ENCODE data around the gene WNT9B.

The WNT9B gene

DNA sequence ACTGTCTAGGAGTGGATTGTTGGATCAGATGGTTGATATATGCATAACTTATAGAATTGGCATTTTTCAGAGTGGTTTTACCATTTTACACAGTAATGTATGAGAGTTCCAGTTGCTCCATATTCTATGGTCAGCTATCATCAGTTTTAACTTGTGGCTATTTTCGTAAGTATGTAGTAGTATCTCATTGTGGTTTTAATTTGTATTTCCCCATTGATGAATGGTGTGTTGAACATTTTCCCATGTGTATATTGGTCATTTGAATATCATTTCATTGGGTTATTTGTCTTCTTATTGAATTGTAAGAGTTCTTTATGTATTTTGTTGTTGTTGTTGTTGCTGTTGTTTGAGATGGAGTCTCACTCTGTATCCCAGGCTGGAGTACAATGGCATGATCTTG is 6.2 kb downstream of the WNT9B start:
- DNase-seq: no peak

DNA sequence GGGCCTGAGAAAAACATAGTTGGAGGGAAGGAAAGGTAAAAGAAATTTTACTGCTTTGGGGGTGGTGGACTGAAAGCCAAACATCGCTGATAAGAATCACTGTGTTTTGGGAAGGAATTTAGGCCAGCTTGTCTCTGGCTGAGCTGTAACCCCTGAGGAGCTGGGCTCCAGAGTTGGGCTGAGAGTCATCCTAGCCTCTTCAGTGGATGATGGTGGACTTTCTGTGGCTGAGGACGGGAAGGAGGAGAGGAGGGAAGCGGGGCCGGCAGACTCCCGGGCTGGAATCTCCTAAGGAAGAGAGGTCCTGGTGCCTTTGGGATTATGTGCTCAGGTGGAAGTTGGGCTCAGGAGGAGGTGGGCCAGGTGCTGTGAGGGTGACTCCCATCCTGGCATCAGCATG is 8.6 kb downstream of the WNT9B start:
- no peak for DNase-seq

DNA sequence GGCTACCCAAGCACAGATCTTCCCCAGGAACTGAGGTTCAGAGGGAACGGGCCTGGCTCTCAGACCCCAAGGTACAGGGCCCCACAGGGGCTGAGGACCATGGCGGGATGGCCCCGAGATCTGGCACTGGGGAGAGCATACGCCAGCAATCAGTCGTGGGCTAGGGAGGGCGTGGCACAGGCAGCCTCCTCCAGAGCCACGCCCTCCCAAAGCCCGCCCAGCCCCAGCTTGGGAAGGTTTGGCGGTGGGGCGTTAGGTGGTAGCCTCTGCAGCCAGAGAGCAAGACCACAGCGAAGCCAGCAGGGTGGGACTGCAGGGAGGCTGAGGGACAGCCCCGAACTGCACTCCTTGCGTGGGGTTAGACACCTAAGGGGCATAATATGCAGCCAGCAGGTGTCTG is 11.6 kb downstream of the WNT9B start:
- no peak for DNase-seq

DNA sequence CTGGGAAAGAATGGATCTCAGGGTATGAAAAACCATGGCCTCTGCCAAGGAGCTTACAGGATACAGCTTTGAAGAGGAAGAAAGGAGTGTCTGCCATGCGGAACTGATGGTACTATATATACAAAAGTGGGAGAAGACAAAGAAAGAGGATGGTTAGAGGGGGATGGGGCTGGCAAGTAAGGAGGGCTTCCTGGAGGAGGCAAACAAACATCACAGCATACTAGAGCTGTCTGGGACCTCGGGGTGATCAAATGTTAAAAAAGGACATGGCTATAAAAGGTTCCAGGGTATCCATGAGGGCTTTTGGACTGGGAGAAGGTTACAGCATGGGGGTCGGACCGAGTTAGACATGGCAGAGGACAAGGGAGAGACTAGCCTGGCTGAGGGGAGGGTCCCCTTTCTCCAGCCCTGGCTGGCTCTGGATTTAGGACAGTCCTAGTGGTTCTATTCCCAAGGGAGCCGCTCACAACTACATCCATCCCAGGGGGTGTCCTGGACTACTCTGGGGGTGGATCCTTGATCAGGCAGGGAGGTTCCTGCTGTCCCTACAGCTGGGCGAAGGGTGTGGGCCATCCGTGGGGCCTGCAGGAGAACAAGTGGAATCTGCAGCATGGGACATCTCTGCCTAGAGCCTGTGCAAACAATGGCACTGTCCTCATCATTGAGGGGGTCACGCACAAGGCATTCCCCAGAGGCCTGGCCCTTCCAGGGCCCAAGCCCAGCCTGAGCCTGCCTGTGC is 12.2 kb downstream of the WNT9B start:
- no peak for DNase-seq

DNA sequence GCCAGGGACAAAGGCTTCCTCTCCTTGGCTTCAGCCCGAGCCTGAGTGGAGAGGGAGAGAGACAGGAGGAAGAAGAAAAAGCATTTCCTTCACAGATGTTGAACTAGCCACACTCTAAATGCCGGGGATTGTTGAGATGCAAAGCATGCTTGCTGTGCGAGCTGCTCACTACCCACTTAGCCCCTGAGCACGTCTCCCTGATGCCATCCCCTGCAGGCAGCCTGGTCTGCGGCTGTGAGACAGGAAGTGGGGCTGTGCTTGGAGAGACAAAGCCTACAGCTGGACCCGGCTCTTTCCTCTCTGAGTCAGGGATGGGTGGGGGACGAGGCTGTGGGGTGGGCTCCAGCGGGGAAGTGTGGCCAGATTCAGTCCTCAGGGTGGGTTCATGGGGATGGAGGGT is 13.7 kb downstream of the WNT9B start:
- DNase-seq: no peak

DNA sequence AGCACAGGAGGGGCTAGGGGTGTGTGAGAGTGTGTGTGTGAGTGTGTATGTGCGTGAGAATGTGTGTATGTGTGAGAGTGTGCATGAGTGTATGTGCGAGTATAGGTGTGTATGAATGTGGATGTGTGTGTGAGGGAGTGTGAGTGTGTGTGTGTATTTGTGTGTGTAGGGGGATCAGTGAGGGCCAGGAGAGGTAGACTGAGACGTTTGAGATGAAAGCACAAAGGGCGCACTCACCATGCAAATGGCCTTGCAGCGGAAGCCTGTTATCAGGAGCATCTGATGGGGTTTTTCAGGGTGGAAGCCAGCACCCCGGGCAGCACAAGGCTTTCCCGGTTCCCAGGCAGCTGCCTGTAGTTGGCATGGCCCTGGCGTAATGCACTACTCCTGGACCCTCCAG is 14.9 kb downstream of the WNT9B start:
- no peak for DNase-seq

DNA sequence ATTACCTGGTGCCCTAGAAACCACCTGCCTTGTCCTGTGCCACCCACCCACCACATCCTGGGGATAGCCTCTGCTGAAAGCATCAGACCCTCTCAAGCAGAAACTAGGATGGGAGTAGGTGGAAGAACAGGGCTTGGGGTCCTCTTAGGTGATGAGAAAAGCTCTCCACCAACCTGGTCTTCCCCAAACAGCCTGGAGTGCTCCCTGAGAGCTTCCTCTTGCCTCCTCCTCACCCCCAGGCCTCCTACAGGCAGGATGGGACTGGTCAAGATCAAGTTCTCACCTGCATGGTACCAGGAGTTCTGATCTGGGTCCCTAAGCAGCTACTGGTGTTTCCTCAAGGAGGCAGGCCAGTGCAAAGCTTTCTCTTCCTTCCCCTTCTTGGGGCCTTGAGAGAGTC is 15.4 kb downstream of the WNT9B start:
- DNase-seq: no peak

DNA sequence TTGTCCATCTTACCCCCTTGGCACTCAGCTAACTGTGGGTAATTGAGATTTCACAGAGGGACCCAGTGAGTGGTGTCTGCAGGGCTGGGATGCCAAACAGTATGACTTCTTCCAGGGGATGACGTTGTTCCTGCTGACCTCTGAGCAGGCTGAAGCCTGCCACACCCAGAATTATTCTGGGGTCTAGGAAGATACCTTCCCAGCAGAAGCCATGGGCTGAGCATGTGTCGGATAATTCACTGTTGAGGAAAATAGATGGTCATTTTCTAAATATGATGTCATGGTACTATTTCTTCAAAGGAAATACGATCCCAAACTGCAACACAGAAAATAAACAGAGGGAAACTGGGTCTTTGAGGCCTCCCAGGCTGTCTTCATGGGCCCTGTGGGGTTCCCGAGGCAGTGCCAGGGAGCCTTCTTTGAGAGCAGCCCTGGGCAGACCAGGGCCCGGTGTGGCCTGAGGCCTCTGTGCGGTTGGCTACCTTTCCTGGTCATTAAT is 17.4 kb downstream of the WNT9B start:
- DNase-seq: no peak

DNA sequence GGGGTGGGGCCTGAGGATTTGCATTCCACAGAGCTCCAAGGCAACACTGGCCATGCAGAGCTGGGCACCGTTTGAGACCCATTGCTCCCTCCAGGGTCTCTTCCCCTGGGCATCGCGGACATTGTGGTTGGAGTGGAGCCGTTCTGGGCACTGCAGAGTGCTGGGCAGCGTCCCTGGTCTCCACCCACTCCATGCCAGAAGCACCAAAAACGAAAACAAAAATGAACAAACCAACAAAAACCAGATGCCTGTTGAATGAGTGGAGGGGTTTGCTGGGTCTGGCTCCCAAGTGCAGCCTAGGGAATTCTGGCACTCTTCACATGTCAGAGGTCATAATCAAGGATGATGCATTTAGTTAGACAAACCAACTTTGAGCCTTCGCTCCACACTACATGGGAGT is 17.9 kb downstream of the WNT9B start:
- DNase-seq: no peak

DNA sequence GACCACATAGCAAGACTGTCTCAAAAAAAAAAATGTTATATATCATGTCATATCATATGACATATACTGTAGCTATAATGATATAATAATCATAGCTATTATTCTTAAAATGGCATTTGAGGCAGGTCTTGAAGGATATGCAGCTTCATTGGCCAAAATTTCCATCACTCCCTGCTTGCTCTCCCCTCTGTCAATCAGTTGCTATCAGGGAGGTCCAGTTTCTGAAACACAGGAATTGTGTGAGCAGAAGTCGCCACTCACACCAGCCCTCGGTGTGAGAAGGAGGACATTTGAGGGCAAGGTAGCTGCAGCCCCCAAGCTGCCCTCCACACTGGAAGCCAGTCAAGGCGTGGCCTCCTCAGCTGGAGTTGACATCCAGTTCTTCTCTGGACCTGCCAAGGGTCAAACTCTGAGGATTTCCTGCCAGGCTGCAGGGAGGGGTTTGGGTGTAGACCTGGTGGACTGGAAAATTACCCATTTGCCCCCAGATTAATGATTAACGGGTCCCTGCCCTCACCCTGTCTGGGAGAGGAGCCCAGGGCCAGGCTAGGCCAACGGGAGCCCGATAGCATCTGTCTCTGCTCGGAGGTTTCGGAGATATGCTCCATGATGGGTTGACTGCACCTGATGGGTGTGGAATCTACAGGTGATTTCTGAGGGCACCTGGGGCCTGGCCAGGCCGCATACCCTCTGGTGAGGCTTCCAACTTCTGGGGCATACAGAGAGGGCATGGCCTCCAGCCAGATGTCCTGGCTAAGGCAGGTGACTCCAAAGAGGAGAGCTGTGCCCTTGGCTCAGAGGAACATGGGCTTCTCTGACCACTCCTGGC is 18.8 kb downstream of the WNT9B start:
- DNase-seq: no peak

DNA sequence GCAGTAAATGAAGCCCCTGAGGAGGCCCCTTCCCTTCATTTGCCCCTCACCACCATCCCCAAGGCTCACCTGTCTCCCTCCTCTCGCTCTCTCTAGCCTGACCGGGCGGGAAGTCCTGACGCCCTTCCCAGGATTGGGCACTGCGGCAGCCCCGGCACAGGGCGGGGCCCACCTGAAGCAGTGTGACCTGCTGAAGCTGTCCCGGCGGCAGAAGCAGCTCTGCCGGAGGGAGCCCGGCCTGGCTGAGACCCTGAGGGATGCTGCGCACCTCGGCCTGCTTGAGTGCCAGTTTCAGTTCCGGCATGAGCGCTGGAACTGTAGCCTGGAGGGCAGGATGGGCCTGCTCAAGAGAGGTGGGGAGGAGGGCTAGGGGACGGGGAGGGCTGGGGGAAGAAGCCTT is 21.0 kb downstream of the WNT9B start:
- no peak for DNase-seq

DNA sequence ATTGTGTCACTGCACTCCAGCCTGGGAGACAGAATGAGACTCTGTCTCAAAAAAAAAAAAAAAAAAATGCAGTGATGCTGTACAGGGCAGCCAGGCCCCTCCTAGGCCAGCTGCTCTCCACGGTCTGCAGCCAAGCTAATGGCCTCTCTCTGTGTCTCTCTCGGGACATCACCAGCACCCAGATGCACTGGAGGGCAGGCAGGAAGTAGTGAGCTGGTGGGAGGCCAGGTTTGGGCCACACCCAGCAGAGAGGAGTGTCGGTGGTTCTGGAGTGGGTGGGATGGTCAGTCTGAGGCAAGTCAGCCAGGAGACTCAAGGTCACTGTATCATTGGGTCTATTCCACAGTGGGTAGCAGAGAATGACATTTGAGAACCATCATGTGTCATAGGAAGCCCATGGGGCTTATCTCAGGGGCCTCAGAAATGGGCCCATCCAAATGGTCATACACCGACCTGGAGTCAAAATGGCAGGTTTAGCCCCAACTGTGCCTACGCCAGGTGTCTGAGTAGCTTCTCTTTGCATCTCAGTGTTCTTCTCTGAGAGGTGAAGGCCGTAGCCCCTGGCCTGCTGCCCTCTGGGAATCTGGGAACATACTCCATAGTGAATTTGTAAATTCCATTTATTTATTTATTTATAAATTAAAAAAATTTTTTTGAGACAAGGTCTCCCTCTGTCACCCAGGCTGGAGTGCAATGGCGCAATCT is 22.7 kb downstream of the WNT9B start:
- no peak for DNase-seq

DNA sequence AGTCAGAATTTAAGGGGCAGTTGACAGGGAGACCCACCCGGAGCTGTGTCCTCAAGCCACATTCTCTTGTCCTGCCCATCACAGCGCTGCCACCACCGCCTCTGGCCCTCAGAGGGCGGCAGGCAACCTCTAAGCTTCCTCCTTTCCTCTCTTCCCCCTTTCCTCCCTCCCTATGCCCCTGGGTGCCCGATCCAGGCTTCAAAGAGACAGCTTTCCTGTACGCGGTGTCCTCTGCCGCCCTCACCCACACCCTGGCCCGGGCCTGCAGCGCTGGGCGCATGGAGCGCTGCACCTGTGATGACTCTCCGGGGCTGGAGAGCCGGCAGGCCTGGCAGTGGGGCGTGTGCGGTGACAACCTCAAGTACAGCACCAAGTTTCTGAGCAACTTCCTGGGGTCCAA is 23.5 kb downstream of the WNT9B start:
- no peak for DNase-seq

DNA sequence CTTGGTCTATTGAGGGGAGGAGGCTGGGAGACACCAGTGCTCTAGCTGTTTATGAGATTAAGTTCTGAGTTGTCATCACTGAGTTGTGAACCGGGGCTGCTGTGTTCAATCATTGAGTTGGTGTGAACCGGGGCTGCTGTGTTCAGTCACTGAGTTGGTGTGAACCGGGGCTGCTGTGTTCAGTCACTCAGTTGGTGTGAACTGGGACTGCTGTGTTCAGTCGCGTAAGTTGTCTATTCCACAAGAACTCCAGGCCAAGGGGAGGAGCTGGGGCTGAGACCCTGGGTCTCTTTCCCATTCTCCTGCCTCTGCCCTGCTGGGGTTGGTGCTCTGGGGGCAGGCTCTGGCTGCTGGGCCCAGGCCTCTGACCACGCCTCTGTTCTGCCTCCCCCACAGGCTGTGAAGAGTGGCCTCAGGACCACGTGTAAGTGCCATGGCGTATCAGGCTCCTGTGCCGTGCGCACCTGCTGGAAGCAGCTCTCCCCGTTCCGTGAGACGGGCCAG is 24.5 kb downstream of the WNT9B start:
- no peak for DNase-seq

DNA sequence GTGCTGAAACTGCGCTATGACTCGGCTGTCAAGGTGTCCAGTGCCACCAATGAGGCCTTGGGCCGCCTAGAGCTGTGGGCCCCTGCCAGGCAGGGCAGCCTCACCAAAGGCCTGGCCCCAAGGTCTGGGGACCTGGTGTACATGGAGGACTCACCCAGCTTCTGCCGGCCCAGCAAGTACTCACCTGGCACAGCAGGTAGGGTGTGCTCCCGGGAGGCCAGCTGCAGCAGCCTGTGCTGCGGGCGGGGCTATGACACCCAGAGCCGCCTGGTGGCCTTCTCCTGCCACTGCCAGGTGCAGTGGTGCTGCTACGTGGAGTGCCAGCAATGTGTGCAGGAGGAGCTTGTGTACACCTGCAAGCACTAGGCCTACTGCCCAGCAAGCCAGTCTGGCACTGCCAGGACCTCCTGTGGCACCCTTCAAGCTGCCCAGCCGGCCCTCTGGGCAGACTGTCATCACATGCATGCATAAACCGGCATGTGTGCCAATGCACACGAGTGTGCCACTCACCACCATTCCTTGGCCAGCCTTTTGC is 25.0 kb downstream of the WNT9B start:
- no peak for DNase-seq

DNA sequence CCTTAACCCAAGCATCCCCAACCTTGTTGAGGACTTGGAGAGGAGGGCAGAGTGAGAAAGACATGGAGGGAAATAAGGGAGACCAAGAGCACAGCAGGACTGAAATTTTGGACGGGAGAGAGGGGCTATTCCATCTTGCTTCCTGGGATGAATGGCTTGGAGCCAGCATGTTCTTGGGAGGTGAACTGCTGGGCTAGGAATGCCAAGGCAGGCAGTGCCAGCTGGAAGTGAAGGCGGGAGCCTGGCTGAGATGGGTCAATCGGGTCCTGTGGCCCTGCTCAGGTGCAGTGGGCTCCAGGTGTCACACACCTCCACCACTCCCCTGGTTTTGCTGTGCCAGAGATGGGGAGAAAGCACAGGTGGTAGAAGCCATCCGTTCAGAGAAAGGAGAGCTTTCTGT is 25.5 kb downstream of the WNT9B start:
- no peak for DNase-seq

DNA sequence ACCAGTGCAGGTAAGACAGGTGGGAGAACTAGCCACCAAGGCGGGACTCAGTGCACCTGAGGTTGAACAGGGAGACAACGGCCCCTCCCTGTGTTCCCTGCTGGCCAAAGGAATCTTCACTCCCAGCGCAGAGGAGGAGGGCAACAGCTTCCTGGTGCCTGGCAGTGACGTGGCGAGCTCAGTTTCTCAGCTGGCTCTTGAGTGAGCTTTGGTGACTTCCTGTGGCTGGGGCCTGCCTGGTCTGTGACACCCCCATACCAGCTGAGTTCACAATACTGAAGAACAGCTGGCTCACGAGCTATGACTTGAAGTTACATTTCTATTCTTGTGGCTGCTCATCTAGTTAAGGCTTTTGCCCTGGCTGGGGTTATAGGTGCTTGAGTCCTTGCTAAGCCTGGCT is 26.1 kb downstream of the WNT9B start:
- no peak for DNase-seq

DNA sequence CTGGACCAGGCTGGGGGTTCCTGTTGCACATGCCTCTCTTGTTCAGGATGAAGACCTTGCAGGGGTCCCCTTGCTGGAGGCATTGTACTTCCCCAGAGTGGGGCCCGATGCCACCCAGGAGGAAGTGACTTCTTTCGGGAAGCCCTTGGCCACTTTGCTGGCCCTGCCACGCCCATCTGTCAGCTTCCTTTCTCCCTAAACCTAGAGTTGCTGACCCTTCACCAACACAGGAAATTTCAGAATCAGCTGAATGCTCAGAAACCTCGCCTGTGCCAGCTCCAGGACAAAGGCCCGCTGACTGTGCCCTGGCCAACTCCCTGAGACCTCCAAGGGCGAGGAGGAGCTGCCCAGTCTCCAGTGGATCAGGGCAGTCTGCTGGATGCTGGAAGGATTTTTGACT is 26.7 kb downstream of the WNT9B start:
- no peak for DNase-seq

DNA sequence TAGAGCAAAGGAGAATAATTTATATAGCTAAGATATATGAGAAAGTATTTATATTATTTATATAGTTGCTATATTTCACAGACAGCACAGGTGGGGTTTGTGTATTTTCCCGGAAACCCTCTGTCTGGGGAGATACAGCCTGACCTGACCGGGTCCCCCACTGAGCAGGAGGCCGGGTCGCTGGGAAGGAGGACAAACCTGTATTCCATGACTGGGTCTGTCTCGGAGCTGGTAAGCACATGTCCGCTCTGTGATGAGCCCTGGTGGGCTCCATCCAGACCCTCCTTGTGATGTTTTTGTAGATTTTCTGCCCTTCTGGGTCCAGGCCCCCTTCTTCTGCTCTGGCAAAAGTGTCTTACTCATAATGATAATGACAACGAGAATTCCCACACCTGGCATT is 27.7 kb downstream of the WNT9B start:
- DNase-seq: no peak

DNA sequence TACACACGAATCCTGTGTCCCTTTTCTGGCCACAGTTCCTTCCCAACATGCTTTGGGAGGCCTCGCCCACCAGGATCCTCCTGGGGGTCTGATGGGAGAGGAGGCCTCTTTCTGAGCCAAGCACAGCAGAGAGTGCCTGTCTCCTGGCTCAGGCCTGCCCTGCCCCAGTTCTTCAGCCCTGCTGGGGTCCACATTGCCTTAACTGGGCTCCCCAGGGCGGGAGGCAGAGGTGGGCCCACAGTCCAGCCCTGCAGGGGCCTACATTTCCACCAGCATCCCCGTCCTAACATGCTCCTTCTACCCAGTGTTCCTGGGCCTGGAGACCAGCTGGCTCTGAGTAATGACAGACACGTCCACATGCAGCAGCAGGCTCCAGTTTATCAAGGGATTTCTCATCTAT is 29.6 kb downstream of the WNT9B start:
- DNase-seq: no peak

DNA sequence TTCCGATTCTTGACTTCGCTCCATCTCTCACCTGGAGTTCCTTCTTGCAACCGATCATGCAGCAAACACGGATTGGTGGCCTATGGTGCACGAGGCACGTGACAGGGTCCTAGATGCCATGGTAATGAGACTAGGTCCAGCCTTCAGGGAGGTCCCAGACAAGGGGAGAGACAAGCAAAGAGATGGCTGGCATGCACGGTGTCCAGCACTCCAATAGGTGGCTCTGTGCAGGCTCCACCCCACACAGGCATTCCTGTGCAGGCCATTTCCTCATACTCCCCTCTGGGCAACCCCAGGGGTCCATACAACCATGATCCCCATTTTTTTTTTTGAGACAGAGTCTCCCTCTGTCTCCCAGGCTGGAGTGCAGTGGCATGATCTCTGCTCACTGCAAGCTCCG is 31.3 kb downstream of the WNT9B start:
- no peak for DNase-seq

DNA sequence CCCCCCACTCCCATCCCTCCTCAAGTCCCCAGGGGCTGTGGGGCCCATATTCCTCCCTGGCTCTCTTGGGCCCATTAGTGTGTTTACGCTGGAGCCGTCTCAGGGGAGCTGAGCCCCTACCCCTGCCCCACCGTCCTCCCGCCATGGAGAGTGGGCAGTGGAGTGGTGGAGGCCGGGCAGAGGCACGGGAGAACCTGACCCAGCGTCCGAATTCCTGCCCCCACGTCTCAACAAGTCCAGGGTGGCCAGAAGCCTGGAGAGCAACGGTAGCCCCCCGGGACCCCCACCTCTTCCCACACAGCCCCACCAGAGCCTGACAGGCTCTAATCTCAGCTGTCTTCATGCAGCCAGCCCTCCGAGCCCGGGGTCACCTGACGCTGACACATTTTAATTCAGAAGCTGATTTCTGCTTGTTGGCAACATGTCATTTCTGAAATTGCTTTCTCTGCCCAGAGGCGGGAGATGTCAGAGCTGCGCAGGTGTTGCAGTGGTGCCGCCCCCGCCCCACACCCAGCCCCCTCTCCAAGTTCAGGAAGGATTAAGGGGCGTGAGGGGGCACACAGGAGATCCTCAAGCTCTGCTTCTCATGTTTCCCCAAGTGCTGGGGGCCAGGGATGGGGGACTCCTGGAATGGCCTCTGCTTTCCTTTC is 32.6 kb downstream of the WNT9B start:
- DNase-seq: no peak

DNA sequence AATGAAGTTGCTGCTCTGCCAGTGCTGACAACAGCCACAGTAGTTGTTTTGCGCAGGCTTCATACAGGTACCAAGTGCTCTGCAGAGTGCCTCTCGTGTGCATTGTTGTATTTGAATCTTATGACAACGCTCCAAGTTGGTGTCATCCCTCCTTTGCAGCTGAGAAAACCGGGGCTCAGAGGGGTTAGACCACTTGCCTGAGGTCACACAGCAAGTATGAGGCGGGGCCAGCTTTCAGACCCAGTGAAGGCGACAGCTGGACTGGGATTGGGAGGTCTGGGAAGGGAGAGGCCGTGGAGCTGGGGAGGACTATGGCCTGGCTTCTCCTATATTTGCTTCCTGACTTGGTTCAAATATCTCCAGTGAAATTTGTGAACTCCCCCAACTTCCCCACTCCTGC is 33.2 kb downstream of the WNT9B start:
- no peak for DNase-seq

Data from activated CD8-positive, alpha-beta memory T cell treated with anti-CD3 and anti-CD28 coated beads for 24 hours (primary cell).